NCI-H524 (cell line): Measurements from ENCODE around the gene NPDC1.
A peak's percentile ranks its signal among the peaks of the same experiment; 100 is the strongest.

Experiments
- DNase-seq, 2 experiments: peaks; one replicate each; lab custom pipeline; 2025; lab: John Stamatoyannopoulos, UW

NPDC1 gene

GRCh38 chr9:137025517-137025966 is 20.4 kb downstream of the NPDC1 start:
- peak; percentile 34 to 71 for DNase-seq

- peak in 1 of 2 experiments; percentile 24 for DNase-seq
Measured at GRCh38 chr9:137023583-137023991, 22.4 kb downstream of the NPDC1 start.

- no peak for DNase-seq
Measured at GRCh38 chr9:137023157-137023556, 22.8 kb downstream of the NPDC1 start.

- no peak for DNase-seq
Measured at GRCh38 chr9:137022662-137023008, 23.3 kb downstream of the NPDC1 start.

GRCh38 chr9:137021979-137022661 is 23.9 kb downstream of the NPDC1 start:
- DNase-seq, result no peak

GRCh38 chr9:137021568-137021978 is 24.4 kb downstream of the NPDC1 start:
- DNase-seq, result no peak

GRCh38 chr9:137020771-137021567 is 25.0 kb downstream of the NPDC1 start:
- DNase-seq, result no peak

- DNase-seq, result no peak
Measured at GRCh38 chr9:137019891-137020683, 25.9 kb downstream of the NPDC1 start.

- DNase-seq, result no peak
Measured at GRCh38 chr9:137018761-137019559, 27.0 kb downstream of the NPDC1 start.

- no peak for DNase-seq
Measured at GRCh38 chr9:137017791-137018497, 28.0 kb downstream of the NPDC1 start.

- no peak for DNase-seq
Measured at GRCh38 chr9:137017071-137017470, 28.9 kb downstream of the NPDC1 start.

- DNase-seq, result no peak
Measured at GRCh38 chr9:137016436-137016835, 29.5 kb downstream of the NPDC1 start.

- no peak for DNase-seq
Measured at GRCh38 chr9:137015976-137016375, 30.0 kb downstream of the NPDC1 start.

- DNase-seq, result no peak
Measured at GRCh38 chr9:137015540-137015930, 30.4 kb downstream of the NPDC1 start.

- no peak for DNase-seq
Measured at GRCh38 chr9:137014776-137015539, 31.0 kb downstream of the NPDC1 start.

- DNase-seq, result no peak
Measured at GRCh38 chr9:137014166-137014565, 31.8 kb downstream of the NPDC1 start.

- DNase-seq, result no peak
Measured at GRCh38 chr9:137013571-137013940, 32.4 kb downstream of the NPDC1 start.

GRCh38 chr9:137012694-137013570 is 33.0 kb downstream of the NPDC1 start:
- DNase-seq, result no peak

GRCh38 chr9:137011907-137012675 is 33.9 kb downstream of the NPDC1 start:
- no peak for DNase-seq
